ENCODE measurements around the gene TFB1M.
"Not testable (repeated sequence)": the region's sequence is repeated elsewhere in the genome, so short reads cannot be mapped to it uniquely, and the experiment has no call there.

Gene TFB1M

GRCh38 chr6:155344341-155345006, 30.2 kb upstream of the TFB1M start:
- Mint-ChIP-seq H3K27me3 (ENCODE audit: low read depth) (no peaks in the 10 kb centered on the region), H3K27ac (no peak overlapping the region), H3K9me3 (peaks cover 45% of the 10 kb centered on the region), H3K36me3 (ENCODE audit: low read depth) (peaks cover 3% of the 10 kb centered on the region), H3K4me1 (no peaks in the 10 kb centered on the region), H3K4me3 (no peak overlapping the region)
- no peak for TF ChIP-seq CTCF (IDR thresholded peaks at IDR 0.05; ENCODE audit: unreplicated experiment in 3 of 3)

GRCh38 chr6:155341130-155341828, 27.0 kb upstream of the TFB1M start:
- Mint-ChIP-seq H3K36me3 (ENCODE audit: low read depth) (peaks cover 3% of the 10 kb centered on the region), H3K4me3 (no peak overlapping the region), H3K4me1 (no peaks in the 10 kb centered on the region), H3K27me3 (ENCODE audit: low read depth) (no peaks in the 10 kb centered on the region), H3K27ac (no peak overlapping the region), H3K9me3 (peaks cover 52% of the 10 kb centered on the region)
- TF ChIP-seq CTCF (IDR thresholded peaks at IDR 0.05; ENCODE audit: unreplicated experiment in 3 of 3): no peak

- Mint-ChIP-seq H3K27me3 (ENCODE audit: low read depth) (no peaks in the 10 kb centered on the region), H3K36me3 (ENCODE audit: low read depth) (peaks cover 9% of the 10 kb centered on the region), H3K9me3 (peaks cover 52% of the 10 kb centered on the region), H3K27ac (no peak overlapping the region), H3K4me1 (no peaks in the 10 kb centered on the region), H3K4me3 (no peak overlapping the region)
- no peak for TF ChIP-seq CTCF (IDR thresholded peaks at IDR 0.05; ENCODE audit: unreplicated experiment in 3 of 3)
Observed at GRCh38 chr6:155340464-155341129, 26.3 kb upstream of the TFB1M start.

- not testable (repeated sequence) for H3K36me3 Mint-ChIP-seq (ENCODE audit: low read depth); H3K4me3 Mint-ChIP-seq; H3K27me3 Mint-ChIP-seq (ENCODE audit: low read depth); H3K4me1 Mint-ChIP-seq; H3K27ac Mint-ChIP-seq
- peaks cover 47% of the 10 kb centered on the region for H3K9me3 Mint-ChIP-seq
Observed at GRCh38 chr6:155339929-155340328, 25.6 kb upstream of the TFB1M start.

- not testable (repeated sequence) for H3K4me1 Mint-ChIP-seq; H3K27me3 Mint-ChIP-seq (ENCODE audit: low read depth); H3K4me3 Mint-ChIP-seq; H3K36me3 Mint-ChIP-seq (ENCODE audit: low read depth); H3K27ac Mint-ChIP-seq
- peaks cover 47% of the 10 kb centered on the region for H3K9me3 Mint-ChIP-seq
Observed at GRCh38 chr6:155338237-155338636, 24.0 kb upstream of the TFB1M start.

- peaks cover 38% of the 10 kb centered on the region for H3K9me3 Mint-ChIP-seq
- no peak for TF ChIP-seq CTCF (IDR thresholded peaks at IDR 0.05; ENCODE audit: unreplicated experiment in 3 of 3)
Observed at GRCh38 chr6:155335265-155335664, 21.0 kb upstream of the TFB1M start.

GRCh38 chr6:155334073-155334472, 19.8 kb upstream of the TFB1M start:
- not testable (repeated sequence) for H3K4me3 Mint-ChIP-seq; H3K27ac Mint-ChIP-seq; H3K4me1 Mint-ChIP-seq; H3K36me3 Mint-ChIP-seq (ENCODE audit: low read depth); H3K27me3 Mint-ChIP-seq (ENCODE audit: low read depth)
- H3K9me3 Mint-ChIP-seq: peaks cover 30% of the 10 kb centered on the region

More at GRCh38 chr6:155335265-155335664, 21.0 kb upstream of the TFB1M start:
- Mint-ChIP-seq H3K27me3 (ENCODE audit: low read depth) (no peaks in the 10 kb centered on the region), H3K27ac (no peak overlapping the region), H3K4me1 (no peaks in the 10 kb centered on the region), H3K36me3 (ENCODE audit: low read depth) (peaks cover 8% of the 10 kb centered on the region), H3K4me3 (no peak overlapping the region)

All from nephron (organoid).